ENCODE results near the gene CEACAM4. TPM values are rescaled to one million over a fixed set of nuclear protein-coding genes. Genes with fewer than 3 reads are reported as not detected.

The CEACAM4 gene
- total RNA-seq, 1 experiment from 2014 or later: not detected

- Histone ChIP-seq H3K36me3 (ENCODE audit: control insufficient read depth, insufficient read depth, low read length) (no peaks in the 10 kb centered on the region), H3K4me1 (ENCODE audit: control insufficient read depth, insufficient read depth, low read length) (no peaks in the 10 kb centered on the region), H3K27me3 (ENCODE audit: control insufficient read depth, insufficient read depth, low read length) (no peaks in the 10 kb centered on the region; the same call in 1 of the 2 replicates), H3K9me3 (ENCODE audit: control insufficient read depth, insufficient read depth, low read depth, low read length) (no peaks in the 10 kb centered on the region), H3K4me3 (ENCODE audit: low read depth in 2 of 2, low read length in 2 of 2) (no peak overlapping the region), H3K27ac (ENCODE audit: low read length) (no peak overlapping the region)
- intact Hi-C loops (cut with micrococcal nuclease; ENCODE audit: unreplicated experiment) (no loop called here), in situ Hi-C loops (cut with HindIII; ENCODE audit: low pct_unique_long_range_greater_than_20kb, low sequenced_read_pairs) (no loop called here)
- BruUV-seq (replicated peaks): no TSS peak
- no peak for TF ChIP-seq REST (IDR thresholded peaks at IDR 0.05; ENCODE audit: insufficient read depth in 1 of 2, low read depth in 2 of 2, low read length in 1 of 2)
- TF ChIP-seq SIN3A (IDR thresholded peaks at IDR 0.05; ENCODE audit: borderline replicate concordance, insufficient read depth, low read depth, low read length): no peak
- no peak for TF ChIP-seq CTCF (IDR thresholded peaks at IDR 0.05)
- TF ChIP-seq TCF7L2 (IDR thresholded peaks at IDR 0.05; ENCODE audit: low read depth, low read length): no peak
- no peak for TF ChIP-seq POLR2AphosphoS5 (IDR thresholded peaks at IDR 0.05; ENCODE audit: low read depth, low read length)
- ChIA-PET CTCF (no interaction called here), POLR2A (no interaction called here)
- ATAC-seq (no peak), DNase-seq (ENCODE audit: low read depth, low spot score) (no peak)
Observed at GRCh38 chr19:41578886-41579285, 48.0 kb downstream of the CEACAM4 start.

- CTCF ChIA-PET: no interaction called here
- POLR2A ChIA-PET: no interaction called here
- BruUV-seq (replicated peaks): no TSS peak
Observed at GRCh38 chr19:41577833-41578232, 49.0 kb downstream of the CEACAM4 start.

More at GRCh38 chr19:41577833-41578232, 49.0 kb downstream of the CEACAM4 start:
- Histone ChIP-seq H3K27me3 (ENCODE audit: control insufficient read depth, insufficient read depth, low read length) (no peaks in the 10 kb centered on the region; the same call in 1 of the 2 replicates), H3K36me3 (ENCODE audit: control insufficient read depth, insufficient read depth, low read length) (no peaks in the 10 kb centered on the region), H3K9me3 (ENCODE audit: control insufficient read depth, insufficient read depth, low read depth, low read length) (no peaks in the 10 kb centered on the region), H3K4me1 (ENCODE audit: control insufficient read depth, insufficient read depth, low read length) (no peaks in the 10 kb centered on the region), H3K4me3 (ENCODE audit: low read depth in 2 of 2, low read length in 2 of 2) (no peak overlapping the region), H3K27ac (ENCODE audit: low read length) (no peak overlapping the region)
- no peak for TF ChIP-seq SIN3A (IDR thresholded peaks at IDR 0.05; ENCODE audit: borderline replicate concordance, insufficient read depth, low read depth, low read length)
- TF ChIP-seq POLR2AphosphoS5 (IDR thresholded peaks at IDR 0.05; ENCODE audit: low read depth, low read length): no peak
- TF ChIP-seq CTCF (IDR thresholded peaks at IDR 0.05): no peak
- DNase-seq (ENCODE audit: low read depth, low spot score) (no peak), ATAC-seq (no peak)
- in situ Hi-C loops (cut with HindIII; ENCODE audit: low pct_unique_long_range_greater_than_20kb, low sequenced_read_pairs) (no loop called here), intact Hi-C loops (cut with micrococcal nuclease; ENCODE audit: unreplicated experiment) (no loop called here)

Measured in Panc1 (cell line).